ENCODE results near the gene SLC9B2.

The SLC9B2 gene

DNA sequence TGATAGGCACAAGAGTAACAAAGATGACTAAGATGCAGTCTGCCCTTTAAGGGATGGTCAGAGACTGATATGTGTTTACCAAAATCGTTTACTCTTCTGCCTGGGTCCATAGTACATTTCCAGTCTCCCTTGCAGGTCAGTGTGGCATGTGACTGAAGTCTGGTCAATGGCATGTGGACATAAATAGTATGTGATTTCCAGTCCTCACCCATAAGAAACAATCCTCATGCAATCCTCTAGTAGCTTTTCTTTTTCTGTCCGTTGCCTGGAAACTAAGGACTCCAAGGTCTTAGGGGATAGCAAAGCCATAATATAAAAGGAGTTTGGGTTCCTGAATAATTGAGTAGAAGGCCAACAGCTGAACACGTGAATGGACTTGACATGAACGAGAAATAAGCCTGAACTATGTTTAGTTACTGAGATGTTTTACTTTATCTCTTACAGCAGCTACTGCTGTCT is 1.1 kb downstream of the SLC9B2 start:
- no peak for DNase-seq

DNA sequence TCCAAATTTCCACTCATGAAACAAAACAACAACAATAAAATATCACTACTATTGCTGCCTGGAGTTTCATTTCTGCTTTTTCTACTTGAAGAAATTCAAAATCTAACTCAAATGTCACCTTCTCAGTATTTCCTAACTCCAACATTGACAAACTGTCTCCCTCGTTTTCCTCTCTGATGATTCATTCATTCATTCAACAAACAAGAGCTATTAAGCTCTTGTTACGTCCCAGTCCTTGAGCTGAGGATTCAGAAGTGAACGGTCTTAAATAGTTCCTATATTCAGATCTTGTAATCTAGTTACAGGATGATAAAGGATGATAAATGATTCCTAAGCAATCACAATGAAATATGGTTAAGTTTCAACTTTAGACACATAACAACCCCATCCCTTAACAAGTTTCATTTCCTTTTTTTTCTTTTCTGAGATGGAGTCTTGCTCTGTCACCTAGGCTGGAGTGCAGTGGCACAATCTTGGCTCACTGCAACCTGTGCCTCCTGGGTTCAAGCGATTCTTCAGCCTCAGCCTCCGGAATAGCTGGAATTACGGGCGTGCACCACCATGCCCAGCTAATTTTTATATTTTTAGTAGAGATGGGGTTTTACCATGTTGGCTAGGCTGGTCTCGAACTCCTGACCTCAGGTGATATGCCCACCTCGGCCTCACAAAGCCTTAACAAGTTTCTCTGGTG is 1.7 kb downstream of the SLC9B2 start:
- DNase-seq: no peak

- no peak for DNase-seq
These were observed 2.6 kb downstream of the SLC9B2 start for GRCh38 chr4:103073792-103074438.

DNA sequence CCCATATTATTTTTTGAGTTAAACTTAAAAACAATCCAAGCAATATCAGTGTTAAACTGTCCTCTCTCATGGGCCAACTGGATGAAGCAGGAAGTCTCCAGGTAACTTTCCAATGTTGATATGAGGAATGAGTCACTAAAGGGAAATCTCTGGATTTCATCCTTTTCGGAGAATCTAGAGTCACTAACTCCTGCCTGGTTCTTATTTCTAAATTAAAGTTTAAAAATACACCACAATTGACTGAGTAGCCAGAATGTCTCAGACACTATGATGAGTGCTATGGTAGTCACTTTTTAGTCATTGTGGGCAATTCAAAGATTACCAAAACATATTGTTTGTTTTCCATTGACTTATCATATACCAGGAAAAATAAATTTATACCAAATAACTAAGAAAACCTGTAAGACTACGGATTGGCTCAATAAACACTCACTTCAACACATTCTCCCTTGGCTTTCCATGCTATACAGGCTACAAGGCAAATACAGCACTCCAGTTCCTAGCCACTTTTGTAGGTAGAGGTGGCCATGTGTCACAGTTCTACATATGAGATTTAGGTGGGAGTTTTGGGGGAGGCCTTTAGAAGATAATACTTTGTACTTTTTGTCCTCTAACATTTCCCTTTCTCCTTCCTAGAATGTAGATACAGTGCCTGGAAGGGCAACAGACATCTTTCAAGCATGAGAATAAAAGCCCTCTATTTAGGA is 8.6 kb downstream of the SLC9B2 start:
- DNase-seq: no peak

DNA sequence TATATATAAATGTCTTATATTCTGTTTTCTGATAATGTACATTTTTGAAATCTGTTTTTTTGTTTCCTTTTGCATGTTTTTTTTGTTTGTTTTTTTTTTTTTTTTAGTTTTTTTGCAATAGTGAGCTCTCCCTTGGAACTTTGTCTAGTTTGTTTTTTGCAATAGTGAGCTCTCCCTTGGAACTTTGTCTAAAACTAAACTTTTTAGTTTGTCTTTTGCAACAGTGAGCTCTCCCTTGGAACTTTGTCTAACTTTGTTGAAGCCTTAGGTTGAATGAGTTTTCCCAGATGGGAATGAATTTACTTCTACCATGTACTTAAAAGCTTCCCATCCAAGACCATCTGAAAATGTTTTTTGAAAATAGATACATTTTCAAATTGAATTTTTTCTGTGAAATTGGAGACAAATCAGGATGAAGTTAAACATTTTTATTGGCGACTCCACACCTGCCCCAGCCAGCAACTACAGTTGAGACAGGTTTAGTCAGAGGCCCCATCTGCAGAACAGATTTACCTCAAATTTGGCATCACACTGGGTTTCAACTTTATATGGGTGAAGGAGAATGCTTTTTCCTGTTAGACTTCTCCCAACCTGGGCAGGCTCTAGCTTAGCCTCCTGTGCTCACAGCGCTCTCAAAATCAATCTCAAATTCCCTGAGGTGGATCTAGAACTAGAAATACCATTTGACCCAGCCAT is 16.0 kb downstream of the SLC9B2 start:
- DNase-seq: no peak

GRCh38 chr4:103054030-103054429 is 22.5 kb downstream of the SLC9B2 start:
- no peak for DNase-seq

DNA sequence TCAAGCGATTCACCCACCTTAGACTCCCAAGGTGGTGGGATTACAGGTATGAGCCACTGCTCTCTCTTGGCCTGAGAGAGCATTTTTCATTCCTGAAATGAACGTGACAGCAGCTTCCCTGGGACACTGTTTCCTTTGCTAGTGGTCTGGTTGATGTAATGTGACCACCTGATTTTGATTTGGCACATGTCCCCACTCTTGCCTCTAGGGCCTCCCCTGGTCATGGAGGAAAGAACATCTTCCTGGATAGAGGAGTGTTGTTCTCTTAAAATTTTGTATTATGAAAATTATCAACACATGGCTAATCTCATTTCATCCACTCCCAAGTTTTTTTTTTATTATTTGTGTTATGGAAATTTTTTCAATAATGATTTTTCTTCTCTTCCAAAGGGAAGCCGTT is 23.8 kb downstream of the SLC9B2 start:
- no peak for DNase-seq

DNA sequence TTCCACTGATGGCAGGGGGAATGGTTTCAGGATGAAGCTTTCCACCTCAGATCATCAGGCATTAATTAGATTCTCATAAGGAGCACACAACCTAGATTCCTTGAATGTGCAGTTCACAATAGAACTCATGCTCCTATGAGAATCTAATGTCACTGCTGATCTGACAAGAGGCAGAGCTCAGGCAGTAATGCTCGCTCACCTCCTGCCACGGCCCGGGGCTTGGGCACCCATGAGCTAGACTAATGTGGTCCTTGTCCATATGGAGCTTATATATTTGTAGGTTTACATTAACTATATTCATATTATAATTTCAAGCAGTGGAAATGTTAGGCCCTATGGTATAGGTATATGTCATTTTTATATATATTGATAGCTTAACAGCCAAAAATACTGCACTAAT is 24.4 kb downstream of the SLC9B2 start:
- DNase-seq: no peak

- DNase-seq: no peak
These were observed 25.7 kb downstream of the SLC9B2 start for GRCh38 chr4:103050736-103051436.

GRCh38 chr4:103046416-103047290 is 29.9 kb downstream of the SLC9B2 start:
- DNase-seq: peak; percentile 32

DNA sequence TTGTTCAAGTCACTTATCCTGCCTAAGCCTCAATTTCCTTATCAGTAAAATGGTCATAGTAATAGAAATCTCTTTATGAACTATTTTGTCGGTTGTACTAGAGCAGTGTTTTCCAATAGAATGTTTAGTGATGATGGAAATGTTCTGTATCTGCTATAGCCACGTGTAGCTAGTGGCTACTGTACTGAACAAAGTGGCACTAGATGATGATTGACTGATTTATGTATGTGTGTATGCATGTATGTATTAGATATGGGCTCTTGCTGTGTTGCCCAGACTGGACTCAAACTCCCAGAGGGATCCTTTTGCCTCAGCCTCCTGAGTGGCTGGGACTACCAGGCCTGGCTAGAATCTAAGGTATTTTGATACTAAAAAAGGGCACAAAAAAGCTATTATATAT is 32.4 kb downstream of the SLC9B2 start:
- no peak for DNase-seq

DNA sequence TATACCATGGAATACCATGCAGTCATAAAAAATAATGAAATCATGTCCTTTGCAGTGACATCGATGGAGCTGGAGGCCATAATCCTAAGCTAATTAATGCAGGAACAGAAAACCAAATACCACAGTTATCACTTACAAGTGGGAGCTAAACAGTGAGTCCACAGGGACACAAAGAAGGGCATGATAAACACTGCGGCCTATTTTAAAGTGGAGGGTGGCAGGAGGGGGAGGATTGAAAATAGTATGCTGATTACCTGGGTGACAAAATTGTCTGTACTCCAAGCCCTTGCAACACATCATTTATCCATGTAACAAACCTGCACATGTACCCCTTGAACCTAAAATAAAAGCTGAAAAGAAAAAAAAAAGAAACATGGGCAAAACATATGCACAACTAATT is 40.4 kb downstream of the SLC9B2 start:
- DNase-seq: no peak

GRCh38 chr4:103032574-103032973 is 44.0 kb downstream of the SLC9B2 start:
- DNase-seq: no peak

GRCh38 chr4:103030791-103031190 is 45.8 kb downstream of the SLC9B2 start:
- DNase-seq: no peak

DNA sequence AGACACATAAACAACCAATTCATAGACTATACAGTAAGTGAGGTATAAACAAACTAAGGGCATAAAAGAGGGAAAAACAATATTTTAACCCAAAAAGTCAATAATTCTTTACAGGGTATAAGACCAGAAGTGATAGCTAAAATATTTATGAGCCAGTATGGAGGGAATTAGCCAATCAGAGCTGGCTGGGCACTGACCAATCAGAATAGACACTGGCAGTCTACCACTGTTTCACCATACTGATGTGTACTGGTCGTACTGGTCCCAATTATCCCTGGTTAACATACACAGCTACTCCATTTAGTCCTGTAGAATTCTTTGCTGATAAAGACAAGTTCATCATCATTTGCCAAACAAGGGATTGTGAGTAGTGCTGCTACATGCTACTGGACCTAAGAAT is 47.3 kb downstream of the SLC9B2 start:
- no peak for DNase-seq

DNA sequence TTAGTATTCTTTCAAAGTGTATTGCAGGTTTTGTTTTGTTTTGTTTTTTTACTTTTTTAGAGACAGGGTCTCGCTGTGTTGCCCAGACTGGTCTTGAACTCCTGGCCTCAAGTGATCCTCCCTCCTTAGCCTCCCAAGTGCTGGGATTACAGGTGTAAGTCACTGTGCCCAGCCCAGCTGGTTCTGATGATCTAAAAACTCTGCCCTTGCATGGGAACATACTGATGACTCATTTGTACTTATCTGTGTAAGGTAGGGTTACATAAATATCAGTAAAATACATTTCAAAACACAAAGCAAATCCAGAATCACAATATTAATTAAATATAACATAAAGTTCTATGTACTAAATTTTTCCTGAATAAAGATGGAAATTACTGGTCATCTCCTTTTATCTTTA is 49.7 kb downstream of the SLC9B2 start:
- no peak for DNase-seq

DNA sequence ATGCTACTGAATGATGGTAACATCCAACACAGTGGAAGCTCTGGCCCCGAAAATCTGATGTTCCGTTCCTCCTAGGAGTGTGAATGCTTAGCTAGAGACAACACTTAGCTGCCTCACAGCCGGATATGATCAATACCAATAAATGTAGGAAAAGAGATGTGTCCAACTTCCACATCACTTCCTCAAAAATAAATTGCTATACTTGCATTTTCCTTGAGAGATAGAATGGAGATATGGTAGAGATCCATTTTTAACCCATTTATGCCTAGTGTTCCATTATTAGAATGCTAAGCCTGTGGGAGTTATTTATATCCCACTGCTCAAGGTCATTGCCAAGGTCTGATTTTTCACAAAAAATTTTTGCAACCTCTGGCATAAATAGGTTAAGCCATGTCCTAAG is 51.6 kb downstream of the SLC9B2 start:
- no peak for DNase-seq

GRCh38 chr4:103021120-103021519 is 55.4 kb downstream of the SLC9B2 start:
- DNase-seq: no peak

DNA sequence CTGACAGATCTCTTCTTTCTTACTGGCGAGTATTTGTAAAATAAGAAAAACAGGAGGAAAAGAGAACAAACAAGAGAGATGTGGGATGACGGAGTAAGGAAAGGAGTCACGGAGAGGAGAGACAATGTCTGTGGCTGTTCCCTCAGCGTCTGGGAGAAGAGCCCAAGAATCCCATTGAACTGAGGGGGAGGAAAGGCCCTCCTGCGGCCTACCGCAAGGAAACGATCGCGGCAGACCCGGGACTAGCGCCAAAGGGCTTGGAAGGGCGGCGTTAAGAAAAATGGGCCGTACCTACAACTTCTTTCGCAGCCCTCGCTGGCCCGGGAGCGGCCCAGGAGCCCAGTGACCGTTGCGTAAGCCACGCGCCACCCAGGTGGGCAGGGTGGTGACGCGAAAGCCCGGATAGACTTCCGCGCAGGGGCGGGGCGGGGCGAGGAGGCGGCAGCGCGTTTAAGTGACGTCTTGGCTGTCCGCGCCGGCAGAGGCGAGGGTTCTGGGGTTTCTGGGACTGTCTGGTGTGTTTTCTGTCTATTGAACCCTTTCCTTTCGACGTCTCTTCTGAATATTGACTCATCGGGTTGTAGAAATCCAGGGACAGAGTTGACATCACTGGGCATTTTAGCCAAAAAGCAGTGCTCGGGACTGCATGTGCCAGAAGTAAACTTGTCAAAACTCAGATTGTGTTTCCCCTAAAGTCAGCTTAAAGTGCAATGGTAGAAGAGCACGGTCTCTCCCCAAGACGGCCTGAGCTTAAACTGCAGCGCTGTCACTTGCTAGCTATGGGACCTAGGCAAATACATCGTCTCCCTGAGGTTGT is 57.0 kb downstream of the SLC9B2 start, which contains the start of gene SLC9B1:
SLC9B1 (minus strand) TSS at position 398 of the 817 bp plus-strand sequence. CDS start 27,994 bp downstream, outside the sequence.
- peak; percentile 97 for DNase-seq

DNA sequence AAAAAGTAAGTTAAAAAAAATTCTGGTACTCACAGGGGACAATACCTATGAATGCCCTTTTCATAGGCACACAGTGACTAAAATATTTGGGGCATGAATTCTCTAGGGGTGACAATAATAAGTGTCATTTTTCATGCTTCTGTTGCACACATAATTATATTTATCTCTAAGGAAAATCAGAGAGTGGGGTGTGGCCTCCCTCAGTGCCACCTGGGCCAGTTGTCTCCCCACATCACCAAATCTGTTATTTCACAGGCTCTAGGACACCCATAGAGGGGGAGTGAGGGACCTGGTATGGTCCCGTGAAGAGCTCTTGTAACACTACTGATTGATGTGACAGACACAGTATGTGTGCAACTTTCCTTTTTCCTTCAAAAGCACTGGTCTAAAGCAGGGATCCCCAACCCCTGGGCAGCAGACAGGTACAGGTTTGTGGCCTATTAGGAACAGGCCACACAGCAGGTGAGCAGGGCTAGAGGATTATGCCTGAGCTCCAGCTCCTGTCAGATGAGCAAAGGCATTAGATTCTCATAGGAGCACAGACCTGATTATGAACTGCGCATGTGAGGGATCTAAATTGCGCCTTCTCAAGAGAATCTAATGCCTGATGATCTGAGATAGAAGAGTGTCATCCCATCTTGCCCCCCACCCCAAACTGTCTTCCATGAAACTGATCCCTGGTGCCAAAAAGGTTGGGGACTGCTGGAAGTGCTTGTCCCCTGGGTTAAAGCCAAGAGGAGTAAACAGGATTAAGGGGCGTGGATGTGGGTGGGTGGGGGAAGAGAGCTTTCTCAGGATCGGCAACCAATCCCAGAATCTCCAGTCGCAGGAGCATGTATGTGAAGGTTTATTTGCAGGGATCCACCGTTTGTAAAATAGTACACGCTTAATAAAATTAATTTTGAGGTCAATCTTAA is 57.9 kb downstream of the SLC9B2 start:
- peak; percentile 6 for DNase-seq

Measured in stimulated activated CD4-positive, alpha-beta T cell treated with anti-CD3 and anti-CD28 coated beads, Interleukin-15, amount 100 ng/mL, for 24 hours (primary cell).